Measurements from ENCODE around the gene LAMB4.

Gene LAMB4

DNA sequence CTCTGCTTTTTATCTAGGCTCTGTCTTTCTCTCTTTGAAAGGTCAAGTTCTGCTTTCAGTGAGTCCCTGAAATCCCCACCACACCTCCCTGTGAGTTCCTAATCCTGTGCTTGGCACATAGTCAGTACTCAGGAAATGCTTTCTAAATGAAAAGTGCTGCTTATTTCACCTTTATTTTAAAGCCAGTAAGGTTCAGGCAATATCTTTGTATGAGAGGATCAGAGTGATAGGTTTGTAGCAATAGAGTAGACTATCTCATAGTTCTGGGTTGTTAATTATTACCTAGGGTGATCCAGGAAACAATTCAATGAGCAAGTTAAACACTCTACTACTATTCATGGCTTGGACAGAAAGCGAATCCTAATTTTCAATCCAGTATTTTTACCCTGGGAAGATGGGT is 119.8 kb downstream of the LAMB4 start:
- DNase-seq = no peak

DNA sequence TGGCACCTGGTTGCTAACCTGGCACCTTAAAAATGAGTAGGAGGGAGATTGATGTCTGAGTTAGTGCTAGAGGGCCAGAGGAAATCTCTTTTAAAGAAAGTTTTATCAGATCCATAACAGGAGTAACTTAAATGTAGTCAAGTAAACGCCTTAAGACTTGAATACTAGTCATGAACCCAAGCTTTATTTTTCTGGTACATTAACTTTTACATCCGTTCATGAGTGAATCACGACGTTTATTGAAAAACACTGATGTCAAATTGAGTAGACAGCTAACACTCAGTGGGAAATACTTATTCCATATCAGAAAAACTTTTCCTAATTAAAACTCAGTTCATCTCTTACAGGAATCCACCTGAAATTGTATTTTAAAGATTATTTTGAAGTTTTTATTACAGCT is 120.3 kb downstream of the LAMB4 start:
- DNase-seq = no peak

DNA sequence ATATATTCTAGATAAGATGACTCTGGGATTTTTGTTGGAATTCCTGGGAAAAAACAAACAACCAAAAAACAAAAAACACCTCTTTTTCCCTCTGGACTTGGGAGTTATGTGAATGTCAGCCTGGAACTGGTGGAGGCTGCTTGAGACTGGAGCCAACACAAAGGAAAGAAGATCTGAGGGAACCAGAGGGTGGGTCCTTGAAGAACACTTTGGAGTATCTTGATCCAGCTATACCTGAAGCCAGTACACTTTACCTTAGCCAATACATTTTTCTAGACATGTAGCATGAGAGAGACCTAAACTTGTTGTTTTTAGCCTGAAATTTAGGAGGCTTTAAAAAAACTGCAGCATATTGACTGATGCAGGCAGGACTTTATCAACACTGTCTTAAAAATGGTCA is 121.3 kb downstream of the LAMB4 start:
- no peak for DNase-seq

DNA sequence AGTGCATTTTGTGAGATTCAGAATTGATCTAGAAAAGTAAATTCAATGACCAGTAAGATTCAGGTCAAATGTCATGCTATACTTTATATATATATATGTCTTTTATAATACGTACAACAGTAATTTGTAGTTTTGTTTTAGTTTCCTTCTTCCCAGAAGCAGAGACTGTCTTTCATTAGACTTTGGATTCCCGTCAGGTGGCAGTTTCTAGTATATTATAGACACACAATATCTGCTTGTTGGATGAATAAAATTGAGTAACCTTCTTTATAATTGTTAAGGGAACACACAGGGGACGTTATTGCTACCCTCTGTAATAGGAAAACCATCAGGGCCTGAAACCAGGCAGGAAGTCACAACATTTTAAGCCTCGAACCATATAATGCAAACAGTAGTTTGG is 121.9 kb downstream of the LAMB4 start:
- no peak for DNase-seq

GRCh38 chr7:108007762-108008161 is 122.4 kb downstream of the LAMB4 start:
- DNase-seq = no peak

- DNase-seq = no peak
Observed at GRCh38 chr7:108007261-108007660, 122.9 kb downstream of the LAMB4 start.

GRCh38 chr7:108004220-108005142 is 125.7 kb downstream of the LAMB4 start:
- no peak for DNase-seq

GRCh38 chr7:108003599-108003935 is 126.6 kb downstream of the LAMB4 start:
- no peak for DNase-seq

- no peak for DNase-seq
Observed at GRCh38 chr7:108002726-108003598, 127.2 kb downstream of the LAMB4 start, which contains the start of gene LAMB1. LAMB1 (minus strand) TSS chr7:108003161; CDS start chr7:108002885, 276 bp downstream.

DNA sequence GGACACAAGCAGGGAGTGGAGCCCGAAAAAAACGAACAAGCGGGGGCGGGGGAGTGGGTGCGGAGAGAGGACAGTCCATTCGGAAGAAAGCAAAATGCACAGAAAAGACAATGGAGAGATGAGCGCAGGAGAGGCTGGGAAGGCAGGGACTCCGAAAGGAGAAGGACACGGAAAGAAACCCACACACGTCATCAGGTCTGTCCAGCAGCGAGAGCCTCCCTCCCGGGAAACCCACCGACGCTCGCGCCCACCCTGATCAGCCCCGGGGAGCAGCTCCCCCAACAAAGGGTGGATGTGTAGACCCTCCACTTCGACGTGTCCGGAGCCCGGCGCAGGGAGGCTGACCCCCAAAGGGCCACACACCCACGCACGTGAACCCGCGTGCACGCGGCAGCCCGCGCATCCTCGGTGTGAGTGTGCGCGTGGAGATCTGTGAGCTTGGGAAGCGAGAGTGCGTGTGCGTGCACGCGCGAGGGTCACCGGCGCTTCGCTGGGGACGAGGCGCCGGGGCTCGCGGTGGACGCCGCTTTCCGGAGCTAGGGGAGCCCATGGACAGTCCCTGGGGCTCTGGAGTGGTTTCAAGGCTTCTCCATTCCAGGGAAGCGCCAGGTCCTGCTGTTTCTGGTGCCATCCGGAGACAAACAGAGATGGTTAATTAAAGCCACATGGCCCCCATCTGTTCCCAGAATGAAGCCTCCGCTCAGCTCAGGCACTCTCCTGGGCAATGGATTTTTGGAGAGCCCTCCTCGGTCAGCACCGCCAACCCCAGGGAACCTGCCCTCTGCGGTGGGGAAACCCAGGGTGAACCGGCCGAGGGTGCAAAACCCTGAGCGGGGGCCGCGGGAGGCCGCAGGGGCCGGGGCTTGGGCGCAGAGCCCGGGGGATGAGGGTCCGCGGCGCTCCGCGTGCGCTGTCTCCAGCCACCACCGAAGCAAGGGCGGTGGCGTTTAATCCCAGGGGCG is 128.1 kb downstream of the LAMB4 start:
- no peak for DNase-seq

GRCh38 chr7:108000875-108001763 is 129.0 kb downstream of the LAMB4 start:
- DNase-seq = no peak

- no peak for DNase-seq
Observed at GRCh38 chr7:107999779-108000560, 130.2 kb downstream of the LAMB4 start.

GRCh38 chr7:107998660-107999480 is 131.3 kb downstream of the LAMB4 start:
- no peak for DNase-seq

DNA sequence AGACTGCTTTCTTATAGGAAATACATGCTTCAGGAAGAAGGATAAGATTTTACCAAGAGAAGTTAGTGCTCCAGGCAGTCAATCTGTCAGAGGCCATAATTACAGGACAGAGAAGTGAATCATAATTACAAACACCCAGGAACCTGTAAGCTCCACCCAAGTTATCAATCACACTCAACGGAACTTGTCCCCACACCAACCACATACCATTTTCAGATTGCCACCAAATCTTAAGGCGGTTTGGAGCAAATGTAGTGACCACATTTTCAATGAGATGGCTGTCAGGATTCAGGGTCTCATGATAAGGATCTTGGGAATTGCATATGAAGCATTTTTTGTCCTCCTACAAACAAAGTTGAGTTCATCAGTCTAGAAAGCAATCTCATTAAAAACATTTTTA is 132.0 kb downstream of the LAMB4 start:
- DNase-seq = no peak

DNA sequence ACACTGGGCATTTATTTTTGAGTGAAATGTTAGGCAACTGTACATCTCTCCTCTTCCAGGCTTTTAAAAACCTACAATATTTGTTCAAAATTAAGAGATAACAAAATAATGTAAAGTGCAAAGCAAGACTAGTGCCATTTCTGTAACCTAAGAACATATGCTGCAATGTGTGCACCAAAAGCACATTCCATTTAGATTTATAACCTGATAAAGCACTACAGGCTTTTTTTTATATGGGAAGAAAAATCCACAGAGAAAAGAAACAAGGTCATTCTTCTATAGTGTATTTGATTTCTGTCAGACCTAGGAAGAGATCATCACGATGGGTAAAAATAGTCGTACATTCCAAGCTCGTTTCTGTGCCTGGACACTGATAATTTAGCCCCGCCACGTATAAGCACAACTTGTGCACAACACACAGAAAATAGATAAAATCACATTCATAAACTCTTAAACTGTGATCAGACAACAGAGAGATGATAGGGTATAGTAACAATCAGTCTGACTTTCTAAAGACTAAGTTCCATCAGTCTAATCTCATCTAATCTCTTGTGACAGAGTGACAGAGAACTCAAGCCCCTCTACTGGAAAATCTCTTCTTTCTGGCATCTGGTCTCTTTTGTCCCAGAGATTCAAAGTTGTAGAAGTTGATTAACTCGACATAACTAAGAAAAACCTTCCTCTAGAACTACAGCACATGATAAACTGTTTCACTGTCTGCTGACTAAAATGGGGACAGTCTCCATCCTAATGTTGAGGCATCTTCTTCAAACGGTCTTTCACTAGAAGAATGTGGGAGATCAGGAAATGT is 133.9 kb downstream of the LAMB4 start:
- DNase-seq = no peak

DNA sequence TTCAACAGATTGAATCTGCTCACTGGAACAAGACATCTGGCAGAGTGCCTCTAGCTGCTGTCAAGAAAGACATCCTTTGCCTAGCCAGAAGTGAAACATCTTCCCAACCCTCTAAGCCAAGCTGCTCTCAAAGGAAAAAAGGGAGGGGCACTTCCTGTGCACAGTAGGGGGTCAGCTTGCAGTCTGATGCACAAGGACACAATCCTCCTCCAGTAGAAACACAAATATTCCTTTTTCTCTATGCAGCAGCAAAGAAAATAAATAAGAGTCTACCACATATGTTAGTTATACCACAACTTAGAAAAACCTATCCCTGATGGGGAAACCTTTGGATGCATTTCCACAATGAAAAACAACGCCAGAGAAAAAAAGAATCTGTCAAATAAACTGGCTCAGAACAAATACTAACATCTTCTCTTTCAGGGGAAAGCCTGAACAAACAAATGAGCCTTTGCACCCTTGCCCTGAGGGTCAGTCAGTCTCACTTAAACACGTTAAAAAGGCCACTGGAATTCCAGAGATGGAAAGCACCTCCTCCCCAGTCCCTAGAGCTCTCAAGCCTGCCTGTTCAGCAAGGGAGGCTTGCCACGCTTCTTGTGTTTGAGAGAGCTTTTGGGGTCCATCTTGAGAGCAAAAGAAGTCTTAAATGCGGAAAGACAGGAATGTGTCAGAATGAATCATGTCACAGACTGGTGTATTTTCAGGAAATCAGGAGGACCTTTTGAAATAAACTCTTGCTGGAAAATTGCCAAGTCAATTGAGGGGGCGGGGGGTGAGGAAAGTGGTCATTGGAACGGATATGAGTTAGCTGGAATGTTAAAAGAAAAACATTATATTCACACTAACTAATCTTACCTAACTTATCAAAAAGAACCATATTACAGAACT is 134.7 kb downstream of the LAMB4 start:
- DNase-seq = no peak

DNA sequence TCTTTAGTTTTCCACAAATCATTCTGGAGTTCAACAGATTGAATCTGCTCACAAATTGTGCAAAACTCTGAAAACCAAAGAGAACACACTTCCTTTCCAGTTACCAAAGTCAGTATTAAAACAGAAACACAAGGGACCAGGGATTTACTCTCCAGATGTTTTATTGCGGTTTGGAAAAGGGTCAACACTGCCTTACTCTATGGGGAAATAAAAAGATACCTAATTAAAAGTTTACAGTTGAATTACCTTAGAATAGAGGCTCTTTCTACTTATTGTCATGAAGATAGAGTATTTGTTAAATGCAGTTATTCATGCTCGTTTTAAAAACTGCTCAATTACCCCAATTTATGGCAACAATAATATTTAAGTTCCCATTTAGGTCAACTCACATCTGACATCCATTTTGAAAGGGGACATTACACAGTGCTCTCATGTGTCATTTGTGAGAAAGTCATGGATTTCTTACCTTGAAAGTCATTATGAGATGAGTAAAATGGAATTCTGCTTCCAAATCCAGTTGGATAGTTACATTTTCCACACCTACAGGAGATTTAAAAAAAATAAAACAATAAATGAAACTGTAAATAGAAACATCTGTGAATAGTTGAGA is 135.6 kb downstream of the LAMB4 start:
- DNase-seq = no peak

Data from T-helper 1 cell (primary cell).